Regular cardiac myocyte (primary cell): ENCODE measurements around the gene MYL4. TPM values are rescaled to one million over a fixed set of nuclear protein-coding genes. Genes with fewer than 3 reads are reported as not detected.

ENCODE experiments used
- total RNA-seq: library from RNA; depleted of rRNA; stranded (reverse); fragments of >200 nt; gene quantifications from 2 replicates; pipeline ENCODE4 v1.2.3, GENCODE V29; 2014

Gene MYL4
- 0.77 and 2.8 TPM in 2 replicates for total RNA-seq

GRCh38 chr17:47208744-47209488 is at the start of gene MYL4:
Gene MYL4, plus strand, starts transcription at chr17:47209348. Its CDS starts 75 bp downstream, at chr17:47209423.

GRCh38 chr17:47188876-47189731 is 20.0 kb upstream of the MYL4 start, which contains the start of gene CDC27:
Gene CDC27, minus strand, starts transcription at chr17:47189295. Its CDS starts 123 bp downstream, at chr17:47189172.

GRCh38 chr17:47253541-47254402 is 44.6 kb downstream of the MYL4 start, which contains the start of gene ITGB3:
Gene ITGB3, plus strand, starts transcription at chr17:47253827. Its CDS starts 35 bp downstream, at chr17:47253862.

Other genes with a start within 250 kb of the MYL4 start
- gene RPRML, start 230.1 kb upstream of the MYL4 start, total RNA-seq = not detected in 2 replicates
- gene CDC27, start 20.1 kb upstream of the MYL4 start, total RNA-seq = 94.7 and 145 TPM in 2 replicates
- 81.9 and 95.3 TPM in 2 replicates for gene ITGB3, start 44.5 kb downstream of the MYL4 start, total RNA-seq
- 5.8 and 30.4 TPM in 2 replicates for gene EFCAB13, start 114.6 kb downstream of the MYL4 start, total RNA-seq